Measurements from ENCODE around the gene C11orf87. TPM values are rescaled to one million over a fixed set of nuclear protein-coding genes. Genes with fewer than 3 reads are reported as not detected.

Gene C11orf87
- total RNA-seq, 2 experiments from 2014 or later = not detected

- Mint-ChIP-seq H3K9me3 (no peaks in the 10 kb centered on the region), H3K27ac (no peak overlapping the region), H3K27me3 (peaks cover 30% of the 10 kb centered on the region), H3K36me3 (ENCODE audit: low read depth) (no peaks in the 10 kb centered on the region), H3K4me1 (no peaks in the 10 kb centered on the region), H3K4me3 (no peak overlapping the region)
- ChIA-PET CTCF (no interaction called here), POLR2A (no interaction called here)
- DNase-seq = no peak
Measured at GRCh38 chr11:109423466-109424190, 1.6 kb downstream of the C11orf87 start.

- ChIA-PET CTCF (no interaction called here), POLR2A (no interaction called here)
- H3K36me3 Mint-ChIP-seq (ENCODE audit: low read depth) = no peaks in the 10 kb centered on the region
- H3K9me3 Mint-ChIP-seq = no peaks in the 10 kb centered on the region
- DNase-seq = peak; percentile 18
- H3K4me3 Mint-ChIP-seq = no peak overlapping the region
- H3K4me1 Mint-ChIP-seq = no peaks in the 10 kb centered on the region
- H3K27ac Mint-ChIP-seq = no peak overlapping the region
- H3K27me3 Mint-ChIP-seq = peaks cover 29% of the 10 kb centered on the region
Measured at GRCh38 chr11:109424901-109425300, 2.9 kb downstream of the C11orf87 start.

DNA sequence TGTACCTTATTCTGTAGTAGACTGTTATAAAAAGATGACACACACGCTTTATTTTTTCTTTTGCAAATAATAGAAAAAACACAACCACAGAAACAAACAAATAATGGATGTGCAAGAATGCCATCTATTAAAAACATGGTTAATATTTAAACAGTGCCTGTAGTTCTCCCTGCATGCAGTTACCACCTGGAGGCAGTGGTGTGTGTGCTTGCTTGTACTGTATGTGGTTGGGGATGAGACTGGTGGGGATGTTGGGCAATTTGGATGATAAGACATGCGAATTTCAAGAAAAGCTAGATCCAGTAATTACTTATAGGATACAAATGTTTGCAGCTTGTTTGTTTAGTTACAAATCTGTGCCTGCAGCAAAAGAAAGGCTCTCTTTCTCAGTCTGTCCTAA lies 3.6 kb downstream of the C11orf87 start:
- CTCF ChIA-PET = no interaction called here
- POLR2A ChIA-PET = no interaction called here
- H3K4me3 Mint-ChIP-seq = no peak overlapping the region
- DNase-seq = no peak
- no peaks in the 10 kb centered on the region for H3K9me3 Mint-ChIP-seq
- H3K4me1 Mint-ChIP-seq = no peaks in the 10 kb centered on the region
- no peak overlapping the region for H3K27ac Mint-ChIP-seq
- no peaks in the 10 kb centered on the region for H3K36me3 Mint-ChIP-seq (ENCODE audit: low read depth)
- peaks cover 29% of the 10 kb centered on the region for H3K27me3 Mint-ChIP-seq

DNA sequence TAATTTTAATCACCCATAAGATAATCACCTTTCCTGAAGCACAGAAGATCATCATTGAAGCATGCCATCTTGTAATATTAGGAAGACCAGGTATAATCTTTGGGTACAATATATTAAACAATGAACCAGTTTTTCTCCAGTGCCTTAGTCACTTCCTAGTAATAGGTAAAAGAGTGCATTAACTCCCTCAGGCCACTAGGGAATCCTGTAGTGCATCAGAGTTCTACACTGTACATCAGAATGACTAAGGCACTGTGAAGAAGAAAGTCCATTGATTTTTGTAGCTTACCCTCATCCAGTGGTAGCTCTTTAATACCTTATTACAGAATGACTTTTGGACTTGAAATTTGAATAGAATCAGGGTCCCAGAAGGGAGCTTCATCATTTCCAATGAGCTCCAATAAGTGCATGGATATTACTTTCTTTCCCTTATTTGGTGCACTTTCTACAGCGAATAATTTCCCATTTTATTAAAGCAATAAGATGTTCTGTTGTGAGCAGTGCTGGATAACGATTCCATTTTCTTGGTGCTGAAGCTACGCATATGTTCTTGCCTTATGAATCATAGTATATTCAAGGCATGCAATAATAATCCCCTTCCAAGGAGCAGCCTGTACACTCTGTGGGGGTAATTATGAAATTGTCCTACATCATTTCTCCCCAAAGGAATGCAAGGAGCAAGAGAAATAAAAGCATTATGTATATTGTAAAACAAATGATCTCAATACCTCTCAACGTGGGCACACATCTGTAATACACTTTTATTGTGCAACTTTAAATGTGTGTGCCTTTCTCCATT lies 4.7 kb downstream of the C11orf87 start:
- Mint-ChIP-seq H3K9me3 (no peaks in the 10 kb centered on the region), H3K4me3 (no peak overlapping the region)
- CTCF ChIA-PET = no interaction called here

DNA sequence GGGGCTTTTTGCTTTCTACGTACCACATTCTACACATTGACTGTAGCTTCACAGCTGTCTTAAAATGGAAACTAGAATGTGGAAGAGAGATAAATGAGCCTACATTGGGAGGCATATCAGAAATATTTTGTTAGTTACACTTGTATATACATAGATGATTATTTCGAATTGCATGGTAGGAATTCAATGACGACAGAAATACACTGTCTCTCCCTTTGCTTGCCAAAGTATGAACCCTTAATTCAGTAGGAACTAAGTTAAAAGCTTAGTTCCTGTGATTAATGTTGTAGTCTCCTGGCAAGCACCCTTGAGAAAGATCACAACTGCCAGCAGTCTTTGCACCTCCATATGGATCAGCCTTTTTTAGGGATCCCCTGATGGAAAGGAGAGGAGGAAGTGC lies 10.1 kb downstream of the C11orf87 start:
- DNase-seq = no peak
- Mint-ChIP-seq H3K27me3 (no peaks in the 10 kb centered on the region), H3K27ac (no peak overlapping the region), H3K36me3 (ENCODE audit: low read depth) (no peaks in the 10 kb centered on the region), H3K4me1 (no peaks in the 10 kb centered on the region), H3K9me3 (no peaks in the 10 kb centered on the region), H3K4me3 (no peak overlapping the region)
- POLR2A ChIA-PET = no interaction called here
- CTCF ChIA-PET = no interaction called here

More for the DNA sequence above, 4.7 kb downstream of the C11orf87 start:
- POLR2A ChIA-PET = no interaction called here
- no peak overlapping the region for H3K27ac Mint-ChIP-seq
- H3K27me3 Mint-ChIP-seq = peaks cover 20% of the 10 kb centered on the region
- H3K4me1 Mint-ChIP-seq = no peaks in the 10 kb centered on the region
- no peaks in the 10 kb centered on the region for H3K36me3 Mint-ChIP-seq (ENCODE audit: low read depth)
- DNase-seq = no peak

GRCh38 chr11:109433753-109434256 lies 11.8 kb downstream of the C11orf87 start:
- Mint-ChIP-seq H3K4me3 (no peak overlapping the region), H3K36me3 (ENCODE audit: low read depth) (no peaks in the 10 kb centered on the region), H3K9me3 (no peaks in the 10 kb centered on the region), H3K4me1 (no peaks in the 10 kb centered on the region), H3K27ac (no peak overlapping the region), H3K27me3 (no peaks in the 10 kb centered on the region)
- ChIA-PET POLR2A (no interaction called here), CTCF (no interaction called here)
- no peak for DNase-seq

GRCh38 chr11:109435121-109435742 lies 13.2 kb downstream of the C11orf87 start:
- no peaks in the 10 kb centered on the region for H3K4me1 Mint-ChIP-seq
- DNase-seq = no peak
- ChIA-PET CTCF (no interaction called here), POLR2A (no interaction called here)
- no peaks in the 10 kb centered on the region for H3K27me3 Mint-ChIP-seq
- H3K9me3 Mint-ChIP-seq = no peaks in the 10 kb centered on the region
- no peaks in the 10 kb centered on the region for H3K36me3 Mint-ChIP-seq (ENCODE audit: low read depth)
- H3K4me3 Mint-ChIP-seq = no peak overlapping the region
- H3K27ac Mint-ChIP-seq = no peak overlapping the region

- ChIA-PET CTCF (no interaction called here), POLR2A (no interaction called here)
- H3K4me1 Mint-ChIP-seq = no peaks in the 10 kb centered on the region
- no peaks in the 10 kb centered on the region for H3K9me3 Mint-ChIP-seq
- no peak overlapping the region for H3K4me3 Mint-ChIP-seq
- no peak overlapping the region for H3K27ac Mint-ChIP-seq
- no peak for DNase-seq
- no peaks in the 10 kb centered on the region for H3K36me3 Mint-ChIP-seq (ENCODE audit: low read depth)
- H3K27me3 Mint-ChIP-seq = no peaks in the 10 kb centered on the region
Measured at GRCh38 chr11:109439684-109440083, 17.7 kb downstream of the C11orf87 start.

DNA sequence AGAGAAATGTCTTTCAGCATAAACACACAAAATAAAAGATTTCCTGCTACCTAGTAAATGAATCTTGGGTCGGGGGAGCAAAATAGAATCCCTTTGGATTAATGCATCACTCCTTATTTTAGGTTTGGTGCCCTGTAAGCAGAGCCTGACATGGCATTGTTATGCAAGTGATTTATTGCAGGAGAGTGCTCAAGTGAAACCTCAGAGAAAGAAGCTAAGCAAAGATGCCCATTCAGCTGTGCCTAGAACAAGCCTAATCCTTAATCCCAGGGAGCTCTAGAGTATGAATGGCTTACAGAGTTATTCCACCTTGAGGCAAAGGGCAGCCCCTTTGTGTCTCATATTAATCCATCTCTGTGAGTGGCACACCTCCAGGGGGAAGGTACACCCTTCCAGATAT lies 21.1 kb downstream of the C11orf87 start:
- Mint-ChIP-seq H3K27ac (no peak overlapping the region), H3K4me3 (no peak overlapping the region), H3K9me3 (no peaks in the 10 kb centered on the region), H3K27me3 (no peaks in the 10 kb centered on the region), H3K4me1 (no peaks in the 10 kb centered on the region), H3K36me3 (ENCODE audit: low read depth) (no peaks in the 10 kb centered on the region)
- ChIA-PET CTCF (no interaction called here), POLR2A (no interaction called here)
- no peak for DNase-seq

GRCh38 chr11:109454857-109455256 lies 32.9 kb downstream of the C11orf87 start:
- DNase-seq = no peak
- Mint-ChIP-seq H3K27ac (no peak overlapping the region), H3K9me3 (peaks cover 2% of the 10 kb centered on the region), H3K4me3 (no peak overlapping the region), H3K4me1 (no peaks in the 10 kb centered on the region), H3K36me3 (ENCODE audit: low read depth) (no peaks in the 10 kb centered on the region), H3K27me3 (no peaks in the 10 kb centered on the region)
- ChIA-PET CTCF (no interaction called here), POLR2A (no interaction called here)

Data from activated CD4-positive, alpha-beta T cell treated with anti-CD3 and anti-CD28 coated beads, Interleukin-2, amount 10 ng/mL, durations not matched to agents 7 days and 5 days (primary cell).